A673 (cell line): Measurements from ENCODE around the gene TM9SF2.

Experiments used
- CTCF ChIP-seq: fragments of 300-800, 200-600 bp; sonication (generic); conservative IDR thresholded peaks from 2 replicates; pipeline ENCODE4 v1.5.1; 2017; ENCODE audit warnings: low read depth, mild to moderate bottlenecking, antibody characterized with exemption, low read length, moderate library complexity, mixed read lengths
- EZH2 ChIP-seq: fragments of 200-600 bp; sonication (generic); IDR thresholded peaks from 2 replicates; pipeline ENCODE4 v1.6.1; 2017; ENCODE audit warnings: borderline replicate concordance, low read depth, mild to moderate bottlenecking, mixed read lengths, antibody characterized with exemption, low read length; ENCODE audit not compliant: poor library complexity, severe bottlenecking

GRCh38 chr13:99467764-99468163, 33.5 kb upstream of the TM9SF2 start:
- TF ChIP-seq CTCF (no peak), EZH2 (no peak)
